CD4-positive, alpha-beta T cell (primary cell): ENCODE results near the gene EXOSC5. TPM values are rescaled to one million over a fixed set of nuclear protein-coding genes. Genes with fewer than 3 reads are reported as not detected.

Experiments used
- ATAC-seq: fragments of 200-7000 bp; cut with Tn5 transposase; one replicate; pipeline ENCODE4 v1.10.0; 2022; ENCODE audit warnings: mild to moderate bottlenecking; ENCODE audit not compliant: poor library complexity
- CTCF ChIA-PET: fragments of 350-600 bp; sonication (Branson Sonifier 250); formaldehyde crosslinking; loops from one replicate; lab custom pipeline; 2021; ENCODE audit warnings: antibody characterized with exemption, inconsistent platforms; lab: Charles Lee
- POLR2A ChIA-PET: fragments of 350-600 bp; sonication (Branson Sonifier 250); formaldehyde crosslinking; loops from one replicate; lab custom pipeline; 2021; ENCODE audit warnings: antibody characterized with exemption, inconsistent platforms; lab: Charles Lee
- DNase-seq, 14 experiments: peaks; one replicate each; pipeline ENCODE4 v3.0.0-alpha.2; 2013 to 2020; ENCODE audit warnings: mixed read lengths in 2 of 14
- H3K27ac ChIP-seq, 2 donors: one replicate each; pipeline versions ENCODE4 v1.5.1 to v1.7.0; 2013; ENCODE audit warnings: low read length in 2 of 2, low read depth in 1 of 2, mild to moderate bottlenecking in 1 of 2
- H3K27me3 ChIP-seq, 2 experiments: 1 replicate in 1 of 2; 2 replicates in 1 of 2; pipeline versions ENCODE4 v1.6.1 to v1.7.0; 2013; ENCODE audit warnings: low read length in 2 of 2, control low read depth in 1 of 2, mild to moderate bottlenecking in 1 of 2, moderate library complexity in 1 of 2; ENCODE audit not compliant: insufficient read depth in 2 of 2, control insufficient read depth in 1 of 2
- H3K36me3 ChIP-seq: one replicate; pipeline ENCODE4 v1.6.1; 2013; ENCODE audit warnings: low read length, control low read depth; ENCODE audit not compliant: insufficient read depth
- H3K4me1 ChIP-seq: one replicate; pipeline ENCODE4 v1.6.1; 2013; ENCODE audit warnings: low read length, control low read depth; ENCODE audit not compliant: insufficient read depth
- H3K4me3 ChIP-seq: one replicate; pipeline ENCODE4 v1.5.1; 2013; ENCODE audit warnings: mild to moderate bottlenecking, low read length, moderate library complexity
- H3K9me3 ChIP-seq, 2 experiments: 1 replicate in 1 of 2; 2 replicates in 1 of 2; pipeline versions ENCODE4 v1.6.1 to v1.7.0; 2013; ENCODE audit warnings: low read length in 2 of 2, mild to moderate bottlenecking in 2 of 2, control low read depth in 1 of 2, moderate library complexity in 1 of 2; ENCODE audit not compliant: control insufficient read depth in 1 of 2, insufficient read depth in 1 of 2
- H3K27ac Mint-ChIP-seq: one replicate; pipeline ENCODE4 v1.8.0; 2020; ENCODE audit warnings: mixed read lengths
- H3K27me3 Mint-ChIP-seq: one replicate; pipeline ENCODE4 v1.8.0; 2021; ENCODE audit warnings: mixed read lengths
- H3K36me3 Mint-ChIP-seq: one replicate; pipeline ENCODE4 v1.8.0; 2021; ENCODE audit warnings: low read depth, mixed read lengths
- H3K4me1 Mint-ChIP-seq: one replicate; pipeline ENCODE4 v1.8.0; 2021; ENCODE audit warnings: low read depth, mixed read lengths
- H3K4me3 Mint-ChIP-seq: one replicate; pipeline ENCODE4 v1.8.0; 2020; ENCODE audit warnings: mild to moderate bottlenecking, mixed read lengths
- H3K9me3 Mint-ChIP-seq: one replicate; pipeline ENCODE4 v1.8.0; 2020; ENCODE audit warnings: mixed read lengths
- intact Hi-C, 2 experiments: fragments of 100-400 bp; cut with DNase I in 1 of 2; cut with micrococcal nuclease in 1 of 2; formaldehyde crosslinking; loops; one replicate each; pipeline versions ENCODE4 v1.15.1 to v1.9.0; 2023 to 2025; cut with DNase I, micrococcal nuclease
- total RNA-seq, 174 experiments: library from RNA in 2 of 174; stranded (reverse) in 2 of 174; gene quantifications; one replicate each; pipeline ENCODE4 v1.2.3 and lab custom pipeline; 2021 to 2026
- TF ChIP-seq, protein P1 (sequence below): fragments of 200-600 bp; IDR thresholded peaks from one replicate; pipeline ENCODE4 v1.8.0; 2022; ENCODE audit warnings: antibody characterized with exemption, mild to moderate bottlenecking

EXOSC5 gene
- total RNA-seq, 2 experiments from 2014 or later: 6.5 to 7.5 TPM

DNA sequence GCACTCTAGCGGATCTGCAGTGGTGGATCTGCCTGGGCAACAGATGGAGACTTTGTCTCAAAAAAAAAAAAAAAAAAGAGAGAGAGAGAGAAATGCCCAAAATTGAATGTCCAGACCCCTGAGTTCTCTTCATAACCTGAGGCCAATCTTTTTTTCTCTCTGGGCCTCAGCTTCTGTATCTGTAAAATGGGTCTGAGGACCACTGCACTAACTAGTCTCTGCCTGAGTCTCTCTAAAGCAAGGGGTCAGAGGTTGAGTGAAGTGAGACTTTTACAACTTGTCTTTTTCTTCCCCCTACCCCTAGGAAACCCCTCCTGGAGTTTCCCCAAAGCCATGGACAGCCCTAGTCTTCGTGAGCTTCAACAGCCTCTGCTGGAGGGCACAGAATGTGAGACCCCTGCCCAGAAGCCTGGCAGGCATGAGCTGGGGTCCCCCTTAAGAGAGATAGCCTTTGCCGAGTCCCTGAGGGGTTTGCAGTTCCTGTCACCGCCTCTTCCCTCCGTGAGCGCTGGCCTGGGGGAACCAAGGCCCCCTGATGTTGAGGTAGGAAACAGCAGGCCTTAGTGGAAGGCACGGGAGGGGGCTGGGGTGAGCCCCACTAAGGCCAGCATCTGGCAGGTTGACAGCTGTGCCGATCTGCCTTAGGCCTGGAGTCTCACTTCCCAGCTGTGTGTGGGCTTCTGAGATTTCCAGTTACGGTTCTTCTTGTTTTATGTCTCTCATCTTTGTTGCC is 19.0 kb downstream of the EXOSC5 start:
- Histone ChIP-seq H3K9me3 (no peaks in the 10 kb centered on the region), H3K27ac (no peak overlapping the region), H3K27me3 (no peaks in the 10 kb centered on the region), H3K36me3 (no peaks in the 10 kb centered on the region), H3K4me1 (peaks cover 20% of the 10 kb centered on the region), H3K4me3 (no peak overlapping the region)
- Mint-ChIP-seq H3K9me3 (no peaks in the 10 kb centered on the region), H3K27me3 (no peaks in the 10 kb centered on the region), H3K27ac (no peak overlapping the region), H3K4me3 (peak overlapping the region; percentile 38), H3K36me3 (no peaks in the 10 kb centered on the region), H3K4me1 (peaks cover 14% of the 10 kb centered on the region)
- intact Hi-C loops: no loop called here
- TF ChIP-seq, protein P1, sequence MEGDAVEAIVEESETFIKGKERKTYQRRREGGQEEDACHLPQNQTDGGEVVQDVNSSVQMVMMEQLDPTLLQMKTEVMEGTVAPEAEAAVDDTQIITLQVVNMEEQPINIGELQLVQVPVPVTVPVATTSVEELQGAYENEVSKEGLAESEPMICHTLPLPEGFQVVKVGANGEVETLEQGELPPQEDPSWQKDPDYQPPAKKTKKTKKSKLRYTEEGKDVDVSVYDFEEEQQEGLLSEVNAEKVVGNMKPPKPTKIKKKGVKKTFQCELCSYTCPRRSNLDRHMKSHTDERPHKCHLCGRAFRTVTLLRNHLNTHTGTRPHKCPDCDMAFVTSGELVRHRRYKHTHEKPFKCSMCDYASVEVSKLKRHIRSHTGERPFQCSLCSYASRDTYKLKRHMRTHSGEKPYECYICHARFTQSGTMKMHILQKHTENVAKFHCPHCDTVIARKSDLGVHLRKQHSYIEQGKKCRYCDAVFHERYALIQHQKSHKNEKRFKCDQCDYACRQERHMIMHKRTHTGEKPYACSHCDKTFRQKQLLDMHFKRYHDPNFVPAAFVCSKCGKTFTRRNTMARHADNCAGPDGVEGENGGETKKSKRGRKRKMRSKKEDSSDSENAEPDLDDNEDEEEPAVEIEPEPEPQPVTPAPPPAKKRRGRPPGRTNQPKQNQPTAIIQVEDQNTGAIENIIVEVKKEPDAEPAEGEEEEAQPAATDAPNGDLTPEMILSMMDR: no peak
- ChIA-PET CTCF (interaction anchor here (0.6 to 0.7 kb wide), 2 partner anchors 48 to 71 kb away, joined by 3 read pairs; no protein-coding TSS in a partner anchor), POLR2A (interaction anchor here (0.6 to 0.8 kb wide), 3 partner anchors 20 to 114 kb away, joined by 3 read pairs; no protein-coding TSS in a partner anchor)
- DNase-seq: peak in 2 of 14 experiments; percentile 44 to 45
- ATAC-seq: peak; percentile 56

DNA sequence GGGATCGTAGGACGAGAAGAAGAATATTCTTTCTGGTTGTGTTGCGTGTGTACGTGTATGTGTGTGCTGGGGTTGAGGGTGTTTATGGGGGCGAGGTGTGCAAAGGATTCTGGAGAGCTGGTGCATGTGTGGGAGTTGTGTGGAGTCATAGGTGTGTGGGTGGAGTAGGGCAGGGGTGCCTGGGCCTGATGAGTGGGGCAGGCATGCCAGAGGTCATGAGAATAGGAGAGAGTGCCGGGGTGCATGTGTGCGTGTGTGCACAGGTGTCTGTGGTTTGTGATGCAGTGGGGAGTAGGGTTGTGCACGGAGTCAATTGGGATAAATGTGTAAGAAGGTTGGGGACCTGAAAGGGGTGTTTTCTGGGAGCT is 20.2 kb downstream of the EXOSC5 start:
- Histone ChIP-seq H3K27ac (no peak overlapping the region), H3K4me3 (peak overlapping the region; percentile 64), H3K9me3 (no peaks in the 10 kb centered on the region), H3K4me1 (peaks cover 20% of the 10 kb centered on the region), H3K36me3 (no peaks in the 10 kb centered on the region), H3K27me3 (no peaks in the 10 kb centered on the region)
- DNase-seq: no peak
- CTCF ChIA-PET: no interaction called here
- no peaks in the 10 kb centered on the region for H3K27me3 Mint-ChIP-seq
- intact Hi-C loops: no loop called here
- POLR2A ChIA-PET: interaction anchor here (1.4 kb wide), 1 partner anchor 13 kb away, joined by 6 read pairs; the partner anchor contains the start of gene B9D2
- peak overlapping the region; percentile 85 for H3K4me3 Mint-ChIP-seq
- ATAC-seq: peak; percentile 45
- TF ChIP-seq, protein P1: no peak
- H3K4me1 Mint-ChIP-seq: peaks cover 14% of the 10 kb centered on the region
- H3K27ac Mint-ChIP-seq: peak overlapping the region; percentile 8
- no peaks in the 10 kb centered on the region for H3K9me3 Mint-ChIP-seq
- no peaks in the 10 kb centered on the region for H3K36me3 Mint-ChIP-seq

DNA sequence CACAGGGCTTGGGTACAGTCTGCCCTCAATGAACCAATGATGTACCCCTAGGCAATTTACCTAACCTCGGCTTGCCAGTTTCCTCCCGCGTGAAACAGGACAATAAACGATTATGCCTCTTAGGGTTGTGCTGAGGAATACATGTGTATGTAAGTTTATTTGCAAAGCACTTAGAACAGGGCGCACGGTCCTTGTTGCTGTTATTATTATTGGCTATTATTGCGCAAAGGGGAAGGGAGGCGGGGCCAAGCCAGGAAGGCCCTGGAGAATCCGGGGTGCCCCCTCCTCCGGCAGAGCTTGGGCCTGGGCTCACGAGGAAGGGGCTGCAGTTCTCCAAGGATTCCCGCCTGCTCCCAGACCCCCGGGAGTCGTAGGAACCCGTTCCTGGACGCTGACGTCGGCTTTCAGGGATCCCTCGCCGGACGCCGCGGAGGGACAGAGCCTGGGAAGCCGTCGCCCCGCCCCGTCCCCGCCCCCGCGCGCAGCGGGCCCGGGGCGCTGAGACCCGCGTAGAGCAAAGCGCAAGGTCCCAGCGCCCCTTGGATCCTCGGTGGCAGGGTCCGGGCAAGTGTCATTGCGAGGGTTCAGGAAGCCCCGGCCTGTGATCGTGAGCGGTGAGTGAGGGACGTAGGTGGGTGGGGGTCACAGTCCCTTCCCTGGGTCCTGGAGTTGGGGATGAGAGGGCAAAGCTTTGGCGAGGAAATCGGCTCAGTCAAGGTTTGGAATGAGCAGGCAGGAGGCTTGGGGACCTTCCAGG is 20.7 kb downstream of the EXOSC5 start, which contains the start of gene TMEM91:
Gene TMEM91 (plus strand): TSS at position 293 of the 757 bp plus-strand sequence. CDS start 1,777 bp downstream, outside the sequence.
- Mint-ChIP-seq H3K4me3 (peak within 1 kb of the TSS; percentile 85), H3K36me3 (no peaks in the 10 kb centered on the region), H3K9me3 (no peaks in the 10 kb centered on the region), H3K27me3 (no peaks in the 10 kb centered on the region), H3K27ac (peak within 1 kb of the TSS; percentile 76), H3K4me1 (peaks cover 14% of the 10 kb centered on the region)
- CTCF ChIA-PET: no interaction called here
- DNase-seq (peak in 4 of 14 experiments; percentile 15 to 45 (median 41)), ATAC-seq (peak; percentile 50)
- intact Hi-C loops: no loop called here
- H3K27ac ChIP-seq: no peak within 1 kb of the TSS
- peak within 1 kb of the TSS; percentile 64 for H3K4me3 ChIP-seq
- POLR2A ChIA-PET: interaction anchor here (0.5 to 1.4 kb wide), 3 partner anchors 12 to 1191 kb away, joined by 3 to 6 read pairs (median 3); partner anchors contain the start of gene B9D2
- no peaks in the 10 kb centered on the region for H3K36me3 ChIP-seq
- H3K9me3 ChIP-seq: no peaks in the 10 kb centered on the region
- TF ChIP-seq, protein P1: no peak
- H3K27me3 ChIP-seq: no peaks in the 10 kb centered on the region
- peaks cover 20% of the 10 kb centered on the region for H3K4me1 ChIP-seq
